Myocyte (in vitro differentiated cells): ENCODE results near the gene ZNF184. TPM values are rescaled to one million over a fixed set of nuclear protein-coding genes. Genes with fewer than 3 reads are reported as not detected.

Experiments used
- DNase-seq: peaks from one replicate; pipeline ENCODE4 v3.0.0-alpha.2; 2012; ENCODE audit warnings: low read depth
- polyA plus RNA-seq: library from polyadenylated mRNA; unstranded; fragments of >200 nt; gene quantifications from one replicate; pipeline ENCODE4 v1.2.1, GENCODE V29; 2012; ENCODE audit warnings: missing spikeins
- total RNA-seq: library from RNA; depleted of rRNA; stranded (reverse); fragments of >200 nt; gene quantifications from 2 replicates; pipeline ENCODE4 v1.2.3, GENCODE V29; 2014

The ZNF184 gene
- total RNA-seq, result 15.0 and 15.8 TPM in 2 replicates
- 2.6 TPM for polyA plus RNA-seq

DNA sequence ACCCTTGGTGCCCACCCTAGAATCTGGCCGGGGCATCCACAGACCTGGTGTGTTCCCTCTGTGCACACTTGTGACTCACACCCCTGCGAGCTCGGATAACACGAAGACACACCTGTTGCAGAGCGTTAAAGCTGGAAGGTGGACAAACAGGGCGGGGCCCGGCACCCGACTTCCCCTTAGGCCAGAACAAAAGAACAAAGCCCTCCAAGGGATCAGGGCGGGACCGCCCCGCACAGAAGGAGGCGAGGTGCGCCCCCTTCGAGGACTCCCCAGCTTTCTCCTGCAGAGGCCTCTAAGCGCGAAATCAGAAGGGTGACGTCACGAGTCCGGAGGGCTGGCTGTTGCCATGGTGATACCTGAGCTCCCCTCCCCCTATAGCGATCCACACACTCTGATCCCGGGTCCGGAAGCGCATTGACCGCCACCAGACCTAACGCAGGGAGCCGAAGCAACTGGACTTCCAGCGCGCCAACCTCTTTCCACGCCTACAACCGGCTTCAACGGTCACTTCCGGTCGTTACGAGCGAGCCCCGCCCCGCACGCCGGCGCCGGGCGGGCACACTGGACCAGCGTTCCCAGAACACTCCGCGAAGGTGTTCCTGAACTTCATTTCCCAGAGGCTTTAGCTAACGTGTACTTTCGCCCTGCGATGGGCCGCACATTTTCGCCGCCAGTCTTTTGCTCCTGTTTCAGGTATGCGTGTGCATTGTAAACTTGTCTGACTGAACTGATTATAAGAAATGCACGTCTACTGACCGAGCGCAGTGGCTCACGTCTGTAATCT is at the start of gene ZNF184:
ZNF184 (minus strand) TSS at position 489 of the 784 bp plus-strand sequence. CDS start 811 bp downstream, outside the sequence.
- peak; percentile 98 for DNase-seq

DNA sequence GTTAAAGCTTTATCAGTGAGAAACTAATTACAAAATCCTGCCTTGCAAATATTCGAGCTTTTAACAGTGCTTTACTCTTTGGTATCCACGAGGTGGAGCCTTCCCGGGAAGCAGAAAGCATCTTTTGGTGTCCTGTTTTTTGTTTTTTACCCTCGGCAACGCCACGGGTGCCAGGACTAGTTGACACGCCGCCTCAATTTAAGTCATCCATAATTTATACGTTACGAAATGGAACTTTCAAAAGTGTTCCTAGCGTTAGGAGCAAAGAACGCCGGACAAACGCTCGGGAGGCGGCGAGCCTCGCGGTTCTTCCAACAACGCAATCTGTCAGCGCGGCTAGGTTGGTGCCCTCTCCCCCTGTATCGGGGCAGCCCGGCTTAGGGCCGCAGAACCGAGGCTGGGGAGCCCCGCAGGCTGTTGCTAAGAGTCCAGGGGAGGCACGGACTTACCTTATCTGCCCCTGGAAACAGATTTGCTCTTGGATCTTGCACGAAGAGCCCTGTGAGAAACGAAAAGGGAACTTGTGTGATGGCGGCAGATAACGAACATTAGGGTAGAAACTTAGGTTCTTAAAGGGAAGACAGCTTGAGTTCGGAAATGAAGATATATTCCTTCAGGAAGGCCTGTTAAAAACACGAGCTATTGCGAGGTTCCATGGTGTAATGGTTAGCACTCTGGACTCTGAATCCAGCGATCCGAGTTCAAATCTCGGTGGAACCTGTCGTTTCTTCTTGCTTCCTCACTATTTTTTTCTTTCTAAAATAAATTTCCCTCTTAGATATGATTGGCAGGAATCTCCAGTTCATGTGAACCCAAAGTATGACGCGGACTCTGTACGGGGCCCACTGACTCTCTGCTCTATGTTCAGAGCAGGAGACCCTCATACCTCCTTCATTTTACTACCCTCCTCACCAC is 46.2 kb upstream of the ZNF184 start:
- peak; percentile 85 for DNase-seq

GRCh38 chr6:27517928-27518787 is 45.3 kb upstream of the ZNF184 start:
- DNase-seq, result no peak

- no peak for DNase-seq
Observed at GRCh38 chr6:27517238-27517637, 44.3 kb upstream of the ZNF184 start.

- peak; percentile 15 for DNase-seq
Observed at GRCh38 chr6:27514906-27515495, 42.1 kb upstream of the ZNF184 start.

GRCh38 chr6:27512525-27512924 is 39.6 kb upstream of the ZNF184 start:
- DNase-seq, result no peak

GRCh38 chr6:27507041-27507956 is 34.4 kb upstream of the ZNF184 start:
- no peak for DNase-seq

- peak; percentile 43 for DNase-seq
Observed at GRCh38 chr6:27505209-27506027, 32.5 kb upstream of the ZNF184 start.

DNA sequence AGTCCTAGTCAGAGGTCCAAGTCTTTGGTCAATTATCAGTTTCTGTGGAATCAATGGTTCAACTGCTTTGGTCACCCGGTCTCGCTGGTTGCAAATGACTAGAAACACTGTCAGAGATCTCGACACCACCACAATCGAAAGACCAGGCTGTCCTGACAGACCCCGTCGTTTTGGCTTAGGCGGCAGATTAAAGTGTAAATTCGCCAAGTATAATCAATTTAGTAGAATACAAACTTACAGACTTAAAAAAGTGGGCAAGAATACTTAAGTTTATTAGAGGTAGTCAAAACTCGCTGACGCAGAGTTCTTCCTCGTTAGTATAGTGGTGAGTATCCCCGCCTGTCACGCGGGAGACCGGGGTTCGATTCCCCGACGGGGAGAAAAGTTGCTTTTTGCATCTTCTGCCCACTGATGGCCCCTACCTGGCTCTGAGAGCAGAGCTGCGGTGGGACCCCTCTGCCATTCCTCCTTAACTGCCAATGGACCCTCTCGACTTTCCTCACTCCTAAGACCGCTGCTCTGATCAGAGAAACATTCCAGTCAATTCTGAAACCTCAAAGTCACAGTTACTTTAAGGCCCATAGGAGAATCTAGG is 30.6 kb upstream of the ZNF184 start:
- peak; percentile 70 for DNase-seq

DNA sequence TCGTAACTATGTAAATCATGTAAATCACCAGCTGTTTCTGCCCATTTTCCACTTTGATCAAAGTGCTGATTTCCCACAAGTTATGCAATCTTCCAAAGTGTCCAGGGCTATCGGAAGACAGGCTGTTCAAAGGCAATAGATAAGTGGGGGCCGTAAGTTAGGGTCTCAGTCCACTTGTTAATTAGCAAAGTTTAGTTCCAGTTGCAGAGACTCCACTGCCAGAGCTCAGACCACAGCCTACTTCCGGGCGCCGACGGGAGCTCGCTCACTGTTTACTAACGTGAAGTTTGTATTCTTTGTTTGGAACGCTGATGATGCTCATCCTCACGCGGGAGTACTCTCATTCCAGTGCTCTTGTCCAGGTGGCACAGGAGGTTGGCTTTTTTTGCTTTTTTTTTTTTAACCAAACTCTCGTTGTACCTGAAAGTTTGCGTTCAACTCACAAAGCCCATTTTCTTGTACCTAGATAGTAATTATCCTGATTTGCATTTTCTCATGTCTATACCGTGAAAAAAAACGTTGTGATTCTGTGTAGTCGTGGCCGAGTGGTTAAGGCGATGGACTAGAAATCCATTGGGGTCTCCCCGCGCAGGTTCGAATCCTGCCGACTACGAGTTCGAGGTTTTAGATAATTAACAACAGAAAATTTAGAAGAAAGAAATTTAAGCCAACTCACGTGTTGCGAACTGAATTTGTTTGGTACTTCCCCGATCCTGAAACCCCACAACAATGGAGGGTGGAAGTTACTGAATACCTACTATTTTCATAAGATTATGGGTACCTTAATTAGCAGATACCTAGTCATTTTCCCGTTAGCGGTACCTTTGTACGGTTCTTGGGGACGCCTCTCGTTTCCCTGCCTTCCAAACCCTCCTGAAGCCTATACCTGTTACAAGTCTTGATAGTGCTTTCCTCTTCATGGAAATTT is 29.9 kb upstream of the ZNF184 start:
- DNase-seq, result peak; percentile 61

DNA sequence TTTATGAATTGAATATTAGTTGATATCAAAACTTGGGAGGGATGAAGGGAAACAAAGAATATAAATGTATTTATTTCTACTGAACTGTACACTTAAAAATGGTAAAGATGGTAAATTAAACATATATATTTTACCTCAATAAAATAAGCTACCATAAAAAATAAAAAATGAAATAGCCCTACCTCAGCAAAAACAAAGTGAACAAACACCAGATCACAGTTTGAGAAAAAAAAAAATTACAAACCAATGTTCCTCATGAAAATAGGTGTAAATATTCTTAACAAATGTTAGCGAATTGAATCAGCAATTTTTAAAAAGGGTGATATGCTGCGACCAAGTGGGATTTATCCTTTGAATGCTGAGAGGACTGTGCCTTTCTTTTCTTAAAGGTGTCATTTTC is 28.3 kb upstream of the ZNF184 start:
- DNase-seq, result no peak

DNA sequence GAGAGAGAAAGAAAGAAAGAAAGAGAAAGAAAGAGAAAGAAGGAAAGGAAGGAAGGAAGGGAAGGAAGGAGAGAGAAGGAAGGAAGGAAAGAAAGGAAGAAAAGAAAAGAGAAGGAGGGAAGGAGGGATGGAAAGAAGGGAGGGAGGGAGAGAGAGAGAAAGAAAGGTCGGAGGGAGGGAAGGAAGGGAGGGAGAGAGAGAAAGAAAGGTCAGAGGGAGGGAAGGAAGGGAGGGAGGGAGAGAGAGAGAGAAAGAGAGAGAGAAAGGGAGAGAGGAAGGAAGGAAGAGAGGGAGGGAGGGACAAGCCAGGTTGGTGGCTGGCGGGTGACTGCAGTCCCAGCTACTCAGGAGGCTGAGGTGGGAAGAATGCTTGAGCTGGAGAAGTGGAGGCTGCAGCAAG is 27.3 kb upstream of the ZNF184 start:
- no peak for DNase-seq

GRCh38 chr6:27495386-27496135 is 22.7 kb upstream of the ZNF184 start:
- DNase-seq, result peak; percentile 60

DNA sequence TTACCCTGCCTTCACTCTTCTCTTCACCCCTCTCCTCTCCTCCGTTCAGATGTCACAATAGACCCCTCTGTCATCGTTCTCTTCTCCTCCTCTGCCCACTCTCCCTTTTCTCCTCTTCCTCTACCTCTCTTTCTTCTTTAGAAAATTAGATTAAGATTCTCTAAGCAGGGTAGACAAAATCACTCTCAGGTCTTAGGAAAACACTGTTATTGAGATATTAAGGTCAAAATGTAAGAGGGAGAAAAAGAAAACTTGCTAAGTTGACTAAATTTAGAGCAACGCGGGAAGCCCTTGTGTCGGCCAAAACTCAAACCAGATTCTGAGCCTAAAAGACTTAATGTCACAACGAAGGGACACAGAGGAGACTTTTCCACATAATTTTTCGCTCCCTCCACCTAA is 22.1 kb upstream of the ZNF184 start:
- no peak for DNase-seq

GRCh38 chr6:27494103-27494502 is 21.2 kb upstream of the ZNF184 start:
- no peak for DNase-seq

GRCh38 chr6:27492631-27493190 is 19.8 kb upstream of the ZNF184 start:
- no peak for DNase-seq
